ENCODE data around the gene PACSIN1.

PACSIN1 gene

GRCh38 chr6:34466242-34467185, 638 bp downstream of the PACSIN1 start:
- Histone ChIP-seq H3K4me2 (peak overlapping the region; percentile 98), H4K20me1 (no peaks in the 10 kb centered on the region), H3K36me3 (no peaks in the 10 kb centered on the region), H3K27me3 (0 out of 2 replicates have a peak, but pooled peaks cover 4% of the 10 kb centered on the region), H3K27ac (no peak overlapping the region), H3K4me3 (peak overlapping the region; percentile 66), H3K9me3 (no peaks in the 10 kb centered on the region), H3K4me1 (peaks cover 61% of the 10 kb centered on the region), H3K9ac (0 out of 2 replicates have a peak overlapping the region, but pooled peaks have one; percentile 31)
- no peak for TF ChIP-seq Cebpa-rat (IDR thresholded peaks at IDR 0.05)

GRCh38 chr6:34468378-34468892, 2.6 kb downstream of the PACSIN1 start:
- Histone ChIP-seq H3K9me3 (no peaks in the 10 kb centered on the region), H3K27ac (peak overlapping the region; percentile 49), H3K4me1 (peaks cover 55% of the 10 kb centered on the region), H3K4me3 (no peak overlapping the region), H3K4me2 (peak overlapping the region; percentile 73), H3K9ac (no peak overlapping the region), H4K20me1 (no peaks in the 10 kb centered on the region), H3K27me3 (0 out of 2 replicates have a peak, but pooled peaks cover 4% of the 10 kb centered on the region), H3K36me3 (no peaks in the 10 kb centered on the region)
- no peak for TF ChIP-seq Cebpa-rat (IDR thresholded peaks at IDR 0.05)

- Histone ChIP-seq H3K4me3 (no peak overlapping the region), H3K4me2 (peak overlapping the region; percentile 73), H3K9ac (no peak overlapping the region)
Measured at GRCh38 chr6:34469499-34469898, 3.6 kb downstream of the PACSIN1 start.

GRCh38 chr6:34472425-34472824, 6.5 kb downstream of the PACSIN1 start:
- TF ChIP-seq Cebpa-rat (IDR thresholded peaks at IDR 0.05) = no peak
- H3K4me2 ChIP-seq = no peak overlapping the region
- no peaks in the 10 kb centered on the region for H4K20me1 ChIP-seq
- no peaks in the 10 kb centered on the region for H3K36me3 ChIP-seq
- peaks cover 32% of the 10 kb centered on the region for H3K4me1 ChIP-seq
- H3K27me3 ChIP-seq = no peaks in the 10 kb centered on the region
- H3K9me3 ChIP-seq = no peaks in the 10 kb centered on the region
- no peak overlapping the region for H3K4me3 ChIP-seq
- H3K27ac ChIP-seq = no peak overlapping the region
- no peak overlapping the region for H3K9ac ChIP-seq

More at GRCh38 chr6:34469499-34469898, 3.6 kb downstream of the PACSIN1 start:
- Histone ChIP-seq H4K20me1 (no peaks in the 10 kb centered on the region), H3K27ac (peak overlapping the region; percentile 49; the same call in 1 of the 2 replicates), H3K27me3 (0 out of 2 replicates have a peak, but pooled peaks cover 4% of the 10 kb centered on the region), H3K36me3 (no peaks in the 10 kb centered on the region), H3K4me1 (peaks cover 48% of the 10 kb centered on the region), H3K9me3 (no peaks in the 10 kb centered on the region)
- no peak for TF ChIP-seq Cebpa-rat (IDR thresholded peaks at IDR 0.05)

- Histone ChIP-seq H3K36me3 (no peaks in the 10 kb centered on the region), H3K27me3 (no peaks in the 10 kb centered on the region), H3K9ac (no peak overlapping the region), H3K27ac (no peak overlapping the region), H3K4me1 (peaks cover 17% of the 10 kb centered on the region), H3K9me3 (no peaks in the 10 kb centered on the region), H3K4me2 (no peak overlapping the region), H4K20me1 (no peaks in the 10 kb centered on the region), H3K4me3 (no peak overlapping the region)
- TF ChIP-seq Cebpa-rat (IDR thresholded peaks at IDR 0.05) = no peak
Measured at GRCh38 chr6:34473967-34474366, 8.1 kb downstream of the PACSIN1 start.

GRCh38 chr6:34474754-34475153, 8.9 kb downstream of the PACSIN1 start:
- H4K20me1 ChIP-seq = no peaks in the 10 kb centered on the region
- TF ChIP-seq Cebpa-rat (IDR thresholded peaks at IDR 0.05) = no peak
- no peak overlapping the region for H3K4me3 ChIP-seq
- no peak overlapping the region for H3K4me2 ChIP-seq
- H3K9ac ChIP-seq = no peak overlapping the region
- H3K36me3 ChIP-seq = no peaks in the 10 kb centered on the region
- H3K4me1 ChIP-seq = peaks cover 9% of the 10 kb centered on the region
- no peak overlapping the region for H3K27ac ChIP-seq
- no peaks in the 10 kb centered on the region for H3K27me3 ChIP-seq
- H3K9me3 ChIP-seq = no peaks in the 10 kb centered on the region

GRCh38 chr6:34475238-34475682, 9.4 kb downstream of the PACSIN1 start:
- H3K36me3 ChIP-seq = no peaks in the 10 kb centered on the region
- H3K9ac ChIP-seq = no peak overlapping the region
- H3K4me1 ChIP-seq = peaks cover 8% of the 10 kb centered on the region
- H3K27me3 ChIP-seq = no peaks in the 10 kb centered on the region
- no peak for TF ChIP-seq Cebpa-rat (IDR thresholded peaks at IDR 0.05)
- H4K20me1 ChIP-seq = no peaks in the 10 kb centered on the region
- H3K9me3 ChIP-seq = no peaks in the 10 kb centered on the region
- no peak overlapping the region for H3K27ac ChIP-seq
- H3K4me3 ChIP-seq = no peak overlapping the region
- H3K4me2 ChIP-seq = no peak overlapping the region

- TF ChIP-seq Cebpa-rat (IDR thresholded peaks at IDR 0.05) = no peak
- no peaks in the 10 kb centered on the region for H3K9me3 ChIP-seq
- no peak overlapping the region for H3K4me3 ChIP-seq
- no peak overlapping the region for H3K9ac ChIP-seq
- H3K4me1 ChIP-seq = peaks cover 8% of the 10 kb centered on the region
- no peaks in the 10 kb centered on the region for H3K27me3 ChIP-seq
- H3K4me2 ChIP-seq = no peak overlapping the region
- no peaks in the 10 kb centered on the region for H4K20me1 ChIP-seq
- H3K27ac ChIP-seq = no peak overlapping the region
- no peaks in the 10 kb centered on the region for H3K36me3 ChIP-seq
Measured at GRCh38 chr6:34475767-34476328, 10.0 kb downstream of the PACSIN1 start.

- H3K27ac ChIP-seq = no peak overlapping the region
- peaks cover 8% of the 10 kb centered on the region for H3K4me1 ChIP-seq
- TF ChIP-seq Cebpa-rat (IDR thresholded peaks at IDR 0.05) = no peak
- H3K9ac ChIP-seq = no peak overlapping the region
- no peaks in the 10 kb centered on the region for H3K36me3 ChIP-seq
- peak overlapping the region; percentile 17; the same call in 1 of the 2 replicates for H3K4me2 ChIP-seq
- no peaks in the 10 kb centered on the region for H3K9me3 ChIP-seq
- no peak overlapping the region for H3K4me3 ChIP-seq
- H4K20me1 ChIP-seq = no peaks in the 10 kb centered on the region
- no peaks in the 10 kb centered on the region for H3K27me3 ChIP-seq
Measured at GRCh38 chr6:34476447-34476846, 10.6 kb downstream of the PACSIN1 start.

GRCh38 chr6:34476921-34477320, 11.0 kb downstream of the PACSIN1 start:
- Histone ChIP-seq H3K4me3 (no peak overlapping the region), H3K27me3 (no peaks in the 10 kb centered on the region), H3K36me3 (no peaks in the 10 kb centered on the region), H4K20me1 (no peaks in the 10 kb centered on the region), H3K4me2 (peak overlapping the region; percentile 17; the same call in 1 of the 2 replicates), H3K27ac (no peak overlapping the region), H3K9ac (no peak overlapping the region; the same call in 1 of the 2 replicates), H3K4me1 (peaks cover 8% of the 10 kb centered on the region), H3K9me3 (no peaks in the 10 kb centered on the region)
- TF ChIP-seq Cebpa-rat (IDR thresholded peaks at IDR 0.05) = no peak

Data from BLaER1 (cell line).